ENCODE measurements around the gene ZNF844. TPM values are rescaled to one million over a fixed set of nuclear protein-coding genes. Genes with fewer than 3 reads are reported as not detected.

The ZNF844 gene
- total RNA-seq, 1 experiment from 2014 or later: 4.0 TPM

DNA sequence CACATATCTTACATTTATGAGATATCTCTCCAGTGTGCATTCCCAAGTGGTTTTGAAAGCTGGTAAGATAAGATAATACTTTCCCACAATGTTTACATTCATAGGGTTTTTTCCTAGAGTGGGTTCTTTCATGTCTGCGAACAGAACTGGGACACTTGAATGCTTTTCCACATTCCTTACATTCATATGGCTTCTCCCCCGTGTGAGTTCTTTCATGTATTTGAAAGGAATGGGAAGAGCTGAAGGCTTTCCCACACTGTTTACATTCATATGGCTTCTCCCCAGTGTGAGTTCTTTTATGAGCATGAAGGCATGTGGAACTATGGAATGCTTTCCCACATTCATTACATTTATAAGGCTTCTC lies 48.8 kb upstream of the ZNF844 start:
- ChIA-PET CTCF (no interaction called here), POLR2A (ENCODE audit: unreplicated experiment) (no interaction called here)
- peaks cover 63% of the 10 kb centered on the region for H3K9me3 ChIP-seq (ENCODE audit: low read length)
- intact Hi-C loops (cut with micrococcal nuclease): no loop called here
- H3K36me3 ChIP-seq (ENCODE audit: low read depth, low read length): peaks cover 83% of the 10 kb centered on the region
- H3K9me2 ChIP-seq (replicated peaks; ENCODE audit: low read length): no peaks in the 10 kb centered on the region
- H3K79me2 ChIP-seq (ENCODE audit: low read length): no peaks in the 10 kb centered on the region
- H3K4me1 ChIP-seq (ENCODE audit: insufficient read depth, low read length): no peaks in the 10 kb centered on the region
- no peak overlapping the region for H2AFZ ChIP-seq (ENCODE audit: low read length)
- no TSS peak for BruUV-seq (replicated peaks)
- H3K4me3 ChIP-seq (ENCODE audit: low read length): no peak overlapping the region; the same call in 1 of the 2 replicates
- no peaks in the 10 kb centered on the region for H4K20me1 ChIP-seq (ENCODE audit: low read length)
- H3K27ac ChIP-seq (ENCODE audit: low read length): no peak overlapping the region
- no peak overlapping the region for H3K9ac ChIP-seq (ENCODE audit: low read length)
- TF ChIP-seq EZH2 (IDR thresholded peaks at IDR 0.05; ENCODE audit: low read length, unreplicated experiment): no peak
- no peak for DNase-seq
- H3K4me2 ChIP-seq (ENCODE audit: low read length): no peak overlapping the region
- H3F3A ChIP-seq (ENCODE audit: low read length, unreplicated experiment): no peaks in the 10 kb centered on the region
- H3K27me3 ChIP-seq (ENCODE audit: low read length): no peaks in the 10 kb centered on the region
- no peak for ATAC-seq

DNA sequence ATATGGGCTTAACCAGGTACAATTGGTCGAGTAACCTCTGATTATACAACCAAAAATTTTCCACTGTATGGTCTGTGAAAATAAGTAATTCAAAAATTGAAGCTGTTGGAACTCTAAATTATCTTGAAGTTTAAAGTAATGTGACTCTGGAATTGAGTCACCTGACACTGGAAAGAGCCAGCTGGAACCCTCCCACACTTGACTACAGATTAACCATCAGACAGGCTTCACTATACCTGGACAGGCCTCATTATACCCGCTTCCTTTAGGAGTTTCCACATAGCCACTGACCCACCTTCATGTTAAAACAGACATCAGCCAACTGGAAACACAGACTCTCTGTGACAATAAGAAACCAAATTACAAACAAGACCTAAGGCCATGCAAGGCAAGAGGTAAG lies 30.3 kb upstream of the ZNF844 start:
- H3K27ac ChIP-seq (ENCODE audit: low read length): no peak overlapping the region
- ChIA-PET CTCF (no interaction called here), POLR2A (ENCODE audit: unreplicated experiment) (no interaction called here)
- intact Hi-C loops (cut with micrococcal nuclease): loop anchor here (2.0 kb wide), 2 partner anchors 45 to 109 kb away; partner anchors contain the start of gene ZNF700
- no peaks in the 10 kb centered on the region for H3K9me2 ChIP-seq (replicated peaks; ENCODE audit: low read length)
- ATAC-seq: no peak
- H2AFZ ChIP-seq (ENCODE audit: low read length): peak overlapping the region; percentile 95
- H3K9ac ChIP-seq (ENCODE audit: low read length): no peak overlapping the region
- no peaks in the 10 kb centered on the region for H3K27me3 ChIP-seq (ENCODE audit: low read length)
- DNase-seq: peak; percentile 10
- peaks cover 27% of the 10 kb centered on the region for H3K36me3 ChIP-seq (ENCODE audit: low read depth, low read length)
- H3F3A ChIP-seq (ENCODE audit: low read length, unreplicated experiment): no peaks in the 10 kb centered on the region
- H3K4me3 ChIP-seq (ENCODE audit: low read length): peak overlapping the region; percentile 89
- TF ChIP-seq, protein P1, sequence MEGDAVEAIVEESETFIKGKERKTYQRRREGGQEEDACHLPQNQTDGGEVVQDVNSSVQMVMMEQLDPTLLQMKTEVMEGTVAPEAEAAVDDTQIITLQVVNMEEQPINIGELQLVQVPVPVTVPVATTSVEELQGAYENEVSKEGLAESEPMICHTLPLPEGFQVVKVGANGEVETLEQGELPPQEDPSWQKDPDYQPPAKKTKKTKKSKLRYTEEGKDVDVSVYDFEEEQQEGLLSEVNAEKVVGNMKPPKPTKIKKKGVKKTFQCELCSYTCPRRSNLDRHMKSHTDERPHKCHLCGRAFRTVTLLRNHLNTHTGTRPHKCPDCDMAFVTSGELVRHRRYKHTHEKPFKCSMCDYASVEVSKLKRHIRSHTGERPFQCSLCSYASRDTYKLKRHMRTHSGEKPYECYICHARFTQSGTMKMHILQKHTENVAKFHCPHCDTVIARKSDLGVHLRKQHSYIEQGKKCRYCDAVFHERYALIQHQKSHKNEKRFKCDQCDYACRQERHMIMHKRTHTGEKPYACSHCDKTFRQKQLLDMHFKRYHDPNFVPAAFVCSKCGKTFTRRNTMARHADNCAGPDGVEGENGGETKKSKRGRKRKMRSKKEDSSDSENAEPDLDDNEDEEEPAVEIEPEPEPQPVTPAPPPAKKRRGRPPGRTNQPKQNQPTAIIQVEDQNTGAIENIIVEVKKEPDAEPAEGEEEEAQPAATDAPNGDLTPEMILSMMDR (conservative IDR thresholded peaks at IDR 0.05; ENCODE audit: low read depth, low read length): no peak
- TF ChIP-seq EZH2 (IDR thresholded peaks at IDR 0.05; ENCODE audit: low read length, unreplicated experiment) (no peak), EZH2phosphoT487 (IDR thresholded peaks at IDR 0.05; ENCODE audit: borderline replicate concordance, low read length) (no peak)
- peak overlapping the region; percentile 91 for H3K4me2 ChIP-seq (ENCODE audit: low read length)
- H3K9me3 ChIP-seq (ENCODE audit: low read length): peaks cover 7% of the 10 kb centered on the region; the same call in 1 of the 2 replicates
- H3K4me1 ChIP-seq (ENCODE audit: insufficient read depth, low read length): peaks cover 10% of the 10 kb centered on the region
- peaks cover 19% of the 10 kb centered on the region for H3K79me2 ChIP-seq (ENCODE audit: low read length)
- BruUV-seq (replicated peaks): no TSS peak
- H4K20me1 ChIP-seq (ENCODE audit: low read length): no peaks in the 10 kb centered on the region

DNA sequence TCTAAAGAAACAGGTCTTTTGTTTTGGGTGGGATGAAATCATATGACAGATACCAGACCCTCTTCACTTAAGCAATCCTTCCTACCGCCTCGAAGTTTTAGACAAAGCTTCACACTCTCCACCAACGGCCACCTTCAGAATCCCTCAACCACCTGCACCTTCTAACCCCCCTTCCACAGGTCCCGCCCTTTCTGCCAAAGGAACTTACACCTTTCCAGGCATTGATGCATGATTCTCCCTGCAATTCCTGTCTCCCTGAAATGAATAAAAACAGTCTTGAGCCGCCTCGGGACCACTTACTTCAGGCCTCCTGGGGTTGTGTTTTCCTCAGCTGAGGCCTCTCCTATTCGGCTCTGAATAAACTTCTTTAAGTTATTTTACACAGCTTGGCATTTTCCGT lies 29.9 kb upstream of the ZNF844 start:
- ATAC-seq (peak; percentile 6; the same call in 1 of the 2 replicates), DNase-seq (peak; percentile 18)
- BruUV-seq (replicated peaks): TSS peak; percentile 66
- peaks cover 19% of the 10 kb centered on the region for H3K79me2 ChIP-seq (ENCODE audit: low read length)
- peak overlapping the region; percentile 91 for H3K4me2 ChIP-seq (ENCODE audit: low read length)
- H3K27me3 ChIP-seq (ENCODE audit: low read length): no peaks in the 10 kb centered on the region
- ChIA-PET POLR2A (ENCODE audit: unreplicated experiment) (no interaction called here), CTCF (no interaction called here)
- H3K36me3 ChIP-seq (ENCODE audit: low read depth, low read length): peaks cover 24% of the 10 kb centered on the region
- peaks cover 7% of the 10 kb centered on the region; the same call in 1 of the 2 replicates for H3K9me3 ChIP-seq (ENCODE audit: low read length)
- peak overlapping the region; percentile 95 for H2AFZ ChIP-seq (ENCODE audit: low read length)
- TF ChIP-seq EZH2 (IDR thresholded peaks at IDR 0.05; ENCODE audit: low read length, unreplicated experiment) (no peak), EZH2phosphoT487 (IDR thresholded peaks at IDR 0.05; ENCODE audit: borderline replicate concordance, low read length) (no peak)
- TF ChIP-seq, protein P1 (conservative IDR thresholded peaks at IDR 0.05; ENCODE audit: low read depth, low read length): no peak
- no peaks in the 10 kb centered on the region for H4K20me1 ChIP-seq (ENCODE audit: low read length)
- H3K9ac ChIP-seq (ENCODE audit: low read length): peak overlapping the region; percentile 80
- H3F3A ChIP-seq (ENCODE audit: low read length, unreplicated experiment): no peaks in the 10 kb centered on the region
- intact Hi-C loops (cut with micrococcal nuclease): loop anchor here (2.0 kb wide), 2 partner anchors 46 to 110 kb away; partner anchors contain the start of gene ZNF700
- no peaks in the 10 kb centered on the region for H3K9me2 ChIP-seq (replicated peaks; ENCODE audit: low read length)
- H3K4me1 ChIP-seq (ENCODE audit: insufficient read depth, low read length): peaks cover 10% of the 10 kb centered on the region
- H3K4me3 ChIP-seq (ENCODE audit: low read length): peak overlapping the region; percentile 89
- no peak overlapping the region for H3K27ac ChIP-seq (ENCODE audit: low read length)

Data from PC-3 (cell line).